Thoracic aorta (tissue), 2 donors: ENCODE data around the gene GFPT2. TPM values are rescaled to one million over a fixed set of nuclear protein-coding genes. Genes with fewer than 3 reads are reported as not detected.
A peak's percentile ranks its signal among the peaks of the same experiment; 100 is the strongest.

ENCODE experiments used
- ATAC-seq: fragments of 150-250 bp; one replicate; pipeline ENCODE4 v1.8.0; 2017; ENCODE audit warnings: low read depth; ENCODE audit not compliant: insufficient number of reproducible peaks, low FRiP score
- DNase-seq: peaks from one replicate; pipeline ENCODE4 v3.0.0-alpha.2; 2020; ENCODE audit warnings: low spot score
- H3K27ac ChIP-seq, 2 donors: fragments of 200-600 bp; sonication (generic); 1 replicate in 1 of 2; 2 replicates in 1 of 2; pipeline ENCODE4 v1.5.1; 2016; ENCODE audit warnings: mild to moderate bottlenecking in 2 of 2, moderate library complexity in 2 of 2
- H3K27me3 ChIP-seq: fragments of 200-600 bp; sonication (generic); replicated peaks from 2 replicates; pipeline ENCODE4 v1.6.0; 2016; ENCODE audit warnings: mild to moderate bottlenecking; ENCODE audit not compliant: insufficient read depth
- H3K36me3 ChIP-seq: fragments of 200-600 bp; sonication (generic); one replicate; pipeline ENCODE4 v1.5.1; 2016
- H3K4me1 ChIP-seq, 2 donors: fragments of 200-600 bp; sonication (generic); 1 replicate in 1 of 2; 2 replicates in 1 of 2; pipeline versions ENCODE4 v1.5.1 to v1.6.0; 2016; ENCODE audit warnings: low read depth in 2 of 2, mild to moderate bottlenecking in 1 of 2; ENCODE audit not compliant: control insufficient read depth in 1 of 2
- H3K4me3 ChIP-seq: fragments of 200-600 bp; sonication (generic); 2 replicates; pipeline ENCODE4 v1.5.1; 2016; ENCODE audit warnings: mild to moderate bottlenecking
- H3K9me3 ChIP-seq: fragments of 200-600 bp; sonication (generic); 2 replicates; pipeline ENCODE4 v1.5.1; 2016
- total RNA-seq, 2 donors: library from RNA; depleted of rRNA; stranded (reverse); fragments of >200 nt; gene quantifications; one replicate each; pipeline versions ENCODE4 v1.1.0 to v1.2.3, GENCODE V29; 2016
- TF ChIP-seq, protein P1 (sequence below): fragments of 200-600 bp; sonication (generic); IDR thresholded peaks from one replicate; pipeline ENCODE4 v1.5.1; 2019; ENCODE audit warnings: antibody characterized with exemption

The GFPT2 gene
- total RNA-seq, 2 donors from 2014 or later: 32.1 to 136 TPM

DNA sequence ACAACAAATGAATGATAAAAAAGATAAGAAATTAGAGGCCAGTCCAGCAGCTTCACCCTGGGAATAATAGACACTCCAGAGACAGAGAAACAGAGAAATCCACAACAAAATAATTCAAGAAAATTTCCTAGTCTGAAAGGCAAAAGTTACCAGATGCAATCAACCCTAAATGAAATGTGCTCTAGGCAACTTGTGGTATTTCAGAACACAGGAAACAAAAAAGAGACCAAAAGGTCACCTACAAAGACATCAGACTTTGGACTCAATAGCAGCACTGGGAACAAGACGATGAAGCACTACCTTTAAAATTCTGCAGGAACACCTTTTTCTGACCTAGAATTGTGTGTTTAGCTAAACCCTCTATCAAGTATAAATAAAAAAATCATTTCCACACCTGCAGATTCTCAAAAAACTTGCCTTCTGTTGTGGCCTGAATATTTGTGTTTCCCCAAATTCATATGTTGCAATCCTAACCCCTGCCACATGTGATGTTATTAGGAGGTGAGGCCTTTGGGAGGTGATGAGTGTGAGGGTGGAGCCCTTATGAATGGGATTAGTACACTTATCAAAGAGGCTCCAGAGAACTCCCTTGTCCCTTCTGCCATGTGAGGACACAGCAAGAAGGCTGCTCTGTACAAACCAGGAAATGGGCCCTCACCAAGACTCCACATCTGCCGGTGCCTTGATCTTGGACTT is 55.4 kb downstream of the GFPT2 start:
- no peak for DNase-seq
- H3K36me3 ChIP-seq: no peaks in the 10 kb centered on the region
- peaks cover 4 to 5% of the 10 kb centered on the region in 2 donors for H3K4me1 ChIP-seq
- H3K27ac ChIP-seq: no peak overlapping the region
- no peaks in the 10 kb centered on the region for H3K27me3 ChIP-seq
- TF ChIP-seq, protein P1, sequence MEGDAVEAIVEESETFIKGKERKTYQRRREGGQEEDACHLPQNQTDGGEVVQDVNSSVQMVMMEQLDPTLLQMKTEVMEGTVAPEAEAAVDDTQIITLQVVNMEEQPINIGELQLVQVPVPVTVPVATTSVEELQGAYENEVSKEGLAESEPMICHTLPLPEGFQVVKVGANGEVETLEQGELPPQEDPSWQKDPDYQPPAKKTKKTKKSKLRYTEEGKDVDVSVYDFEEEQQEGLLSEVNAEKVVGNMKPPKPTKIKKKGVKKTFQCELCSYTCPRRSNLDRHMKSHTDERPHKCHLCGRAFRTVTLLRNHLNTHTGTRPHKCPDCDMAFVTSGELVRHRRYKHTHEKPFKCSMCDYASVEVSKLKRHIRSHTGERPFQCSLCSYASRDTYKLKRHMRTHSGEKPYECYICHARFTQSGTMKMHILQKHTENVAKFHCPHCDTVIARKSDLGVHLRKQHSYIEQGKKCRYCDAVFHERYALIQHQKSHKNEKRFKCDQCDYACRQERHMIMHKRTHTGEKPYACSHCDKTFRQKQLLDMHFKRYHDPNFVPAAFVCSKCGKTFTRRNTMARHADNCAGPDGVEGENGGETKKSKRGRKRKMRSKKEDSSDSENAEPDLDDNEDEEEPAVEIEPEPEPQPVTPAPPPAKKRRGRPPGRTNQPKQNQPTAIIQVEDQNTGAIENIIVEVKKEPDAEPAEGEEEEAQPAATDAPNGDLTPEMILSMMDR: no peak
- H3K4me3 ChIP-seq: no peak overlapping the region
- H3K9me3 ChIP-seq: no peaks in the 10 kb centered on the region
- no peak for ATAC-seq

DNA sequence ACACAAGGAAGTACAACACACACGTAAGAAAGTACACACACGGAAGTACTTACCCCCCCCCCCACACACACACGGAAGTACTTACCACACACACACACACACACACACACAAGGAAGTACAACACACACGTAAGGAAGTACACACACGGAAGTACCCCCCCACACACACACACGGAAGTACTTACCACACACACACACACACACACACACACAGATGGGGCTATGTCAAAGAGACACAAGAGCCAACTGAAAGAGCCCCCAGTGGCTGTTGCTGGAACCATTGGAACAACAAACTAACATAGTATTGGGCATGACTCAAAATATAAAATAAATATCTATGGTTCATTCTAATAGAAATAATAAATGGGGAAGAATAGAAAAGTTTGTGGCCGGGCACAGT is 56.4 kb downstream of the GFPT2 start:
- peaks cover 4 to 5% of the 10 kb centered on the region in 2 donors for H3K4me1 ChIP-seq
- ATAC-seq (no peak), DNase-seq (no peak)

DNA sequence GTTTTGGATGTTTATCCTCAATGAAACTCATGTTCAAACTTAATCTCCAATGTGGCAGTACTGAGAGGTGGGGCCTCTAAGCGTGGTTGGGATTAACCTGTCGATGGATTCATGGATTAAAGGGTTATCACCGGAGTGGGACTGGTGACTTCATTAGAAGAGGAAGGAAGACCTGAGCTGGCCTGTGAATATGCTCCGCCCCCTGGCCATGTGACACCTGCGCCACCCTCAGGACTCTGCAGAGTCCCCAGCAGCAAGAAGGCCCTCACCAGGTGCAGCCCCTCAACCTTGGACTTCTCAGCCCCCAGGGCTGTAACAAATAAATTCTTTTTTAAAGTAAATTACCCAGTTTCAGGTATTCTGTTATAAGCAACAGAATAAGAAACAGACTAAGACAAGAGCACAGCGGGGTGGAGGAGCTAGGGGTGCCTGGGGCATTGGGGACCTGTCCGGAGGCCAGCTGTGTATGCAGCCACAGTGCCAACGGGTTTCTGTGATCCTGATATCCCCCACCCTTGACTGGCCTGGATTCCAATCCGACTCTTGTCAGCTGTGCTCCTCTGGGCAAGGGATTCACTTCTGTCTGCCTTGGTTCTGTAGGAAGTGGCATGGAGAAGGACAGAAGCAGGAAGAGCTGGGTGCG is 58.1 kb downstream of the GFPT2 start:
- DNase-seq (no peak), ATAC-seq (no peak)
- H3K27me3 ChIP-seq: no peaks in the 10 kb centered on the region
- no peaks in the 10 kb centered on the region for H3K9me3 ChIP-seq
- peaks cover 8 to 17% of the 10 kb centered on the region in 2 donors for H3K4me1 ChIP-seq
- no peak overlapping the region for H3K4me3 ChIP-seq
- no peaks in the 10 kb centered on the region for H3K36me3 ChIP-seq
- no peak overlapping the region for H3K27ac ChIP-seq
- TF ChIP-seq, protein P1: no peak

More for the DNA sequence above, 56.4 kb downstream of the GFPT2 start:
- Histone ChIP-seq H3K4me3 (no peak overlapping the region), H3K27ac (no peak overlapping the region), H3K9me3 (no peaks in the 10 kb centered on the region), H3K36me3 (no peaks in the 10 kb centered on the region), H3K27me3 (no peaks in the 10 kb centered on the region)
- TF ChIP-seq, protein P1: no peak

DNA sequence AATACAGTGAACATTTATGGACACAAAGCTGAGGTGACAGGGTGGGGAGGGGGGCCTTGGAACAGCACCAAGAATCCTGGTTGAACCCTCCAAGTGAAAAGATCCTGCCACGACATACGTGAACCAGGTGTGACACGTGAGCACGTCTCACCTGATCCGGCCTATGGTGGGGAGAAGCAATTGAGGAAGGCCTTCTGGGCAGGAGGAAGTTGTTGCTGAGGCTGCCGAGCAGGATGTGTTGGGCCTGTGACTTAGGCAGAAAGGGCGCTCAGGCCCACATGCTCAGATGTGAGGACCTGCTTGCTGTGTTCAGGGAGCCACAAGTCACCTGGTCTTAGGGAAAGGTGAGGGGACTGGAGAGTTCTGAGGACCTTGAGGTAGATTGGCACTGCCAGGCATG is 58.7 kb downstream of the GFPT2 start:
- TF ChIP-seq, protein P1: no peak
- Histone ChIP-seq H3K27me3 (no peaks in the 10 kb centered on the region), H3K27ac (no peak overlapping the region), H3K9me3 (no peaks in the 10 kb centered on the region), H3K4me3 (no peak overlapping the region), H3K4me1 (peaks cover 8 to 22% of the 10 kb centered on the region in 2 donors), H3K36me3 (no peaks in the 10 kb centered on the region)
- no peak for ATAC-seq
- DNase-seq: no peak

DNA sequence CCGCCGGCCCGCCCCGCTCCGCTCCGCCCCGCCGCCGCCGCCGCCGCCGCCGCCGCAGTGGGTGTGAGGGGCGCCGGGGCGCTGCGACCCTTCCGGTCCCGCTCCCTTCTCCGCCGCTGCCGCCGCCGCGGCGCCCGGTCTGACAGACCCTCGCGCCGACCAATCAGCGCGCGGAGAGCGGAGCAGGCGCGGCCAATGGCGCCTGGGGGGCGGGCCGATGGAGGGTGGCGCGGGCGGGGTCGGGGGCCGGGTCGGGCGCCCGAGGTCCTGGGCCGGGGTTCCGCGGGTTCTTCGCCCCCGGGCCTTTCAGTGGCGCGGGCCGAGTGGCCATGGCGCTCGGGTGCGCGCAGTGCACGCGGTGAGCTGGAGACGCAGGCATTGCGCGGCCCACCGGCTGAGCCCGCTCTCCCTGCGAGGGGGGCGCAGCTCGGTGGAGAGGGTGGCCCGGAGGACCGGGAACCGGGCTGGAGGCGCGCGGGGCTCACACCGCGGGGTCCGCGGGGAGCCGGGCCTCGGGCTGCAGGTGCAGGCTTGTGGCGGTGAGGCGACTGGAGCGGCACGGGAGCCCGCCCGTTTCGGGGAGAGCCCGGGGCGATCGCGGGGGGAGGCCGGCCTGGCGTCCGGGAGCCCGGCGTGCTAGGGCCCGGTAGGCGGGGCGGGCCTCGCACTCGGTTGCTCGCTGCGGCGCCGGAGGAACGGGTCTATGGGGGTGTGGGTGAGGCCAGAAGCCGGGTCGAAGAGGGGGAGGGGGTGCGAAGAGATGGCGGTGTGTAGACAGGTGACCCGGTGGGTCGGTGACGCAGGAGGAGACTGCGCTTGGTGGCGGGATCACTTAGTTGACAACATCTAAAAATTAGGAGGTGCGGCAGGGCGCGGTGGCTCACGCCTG is 60.9 kb downstream of the GFPT2 start, which contains the start of gene MAPK9:
Gene MAPK9, minus strand, starts transcription at position 141 of the 889 bp plus-strand sequence. CDS start 11,522 bp downstream, outside the sequence.
- peak within 1 kb of the TSS; percentile 80 to 89 for H3K27ac ChIP-seq
- DNase-seq: no peak
- TF ChIP-seq, protein P1: no peak
- H3K27me3 ChIP-seq: no peaks in the 10 kb centered on the region
- peak; percentile 92 for ATAC-seq
- no peaks in the 10 kb centered on the region for H3K9me3 ChIP-seq
- peaks cover 8 to 22% of the 10 kb centered on the region in 2 donors for H3K4me1 ChIP-seq
- H3K4me3 ChIP-seq: peak within 1 kb of the TSS; percentile 98
- no peaks in the 10 kb centered on the region for H3K36me3 ChIP-seq
